ENCODE results near the gene RAB11FIP5. TPM values are rescaled to one million over a fixed set of nuclear protein-coding genes. Genes with fewer than 3 reads are reported as not detected.
"Not testable (repeated sequence)": the region's sequence is repeated elsewhere in the genome, so short reads cannot be mapped to it uniquely, and the experiment has no call there.

The RAB11FIP5 gene
- polyA plus RNA-seq, 5 donors: 9.0 to 12.5 (median 11.8) TPM

DNA sequence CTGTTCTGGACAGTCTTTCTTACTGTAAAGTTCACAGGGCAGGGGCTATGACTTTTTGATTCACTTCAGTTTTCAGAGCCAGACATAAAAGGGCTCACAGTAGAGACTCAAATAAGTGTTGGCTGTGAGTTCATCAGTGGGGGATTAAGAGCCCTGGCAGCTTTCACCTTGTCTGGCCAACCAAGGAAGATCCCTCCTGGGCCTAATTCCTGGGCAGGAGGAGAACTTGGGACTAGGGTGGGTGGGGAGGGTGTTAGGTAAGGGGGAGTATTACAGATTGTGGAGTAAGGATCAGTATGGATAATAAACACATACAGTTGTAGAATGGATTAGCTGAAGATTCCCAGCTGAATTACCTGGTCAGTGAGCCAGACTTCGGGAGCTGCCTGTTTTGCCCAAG lies 40.3 kb downstream of the RAB11FIP5 start:
- no peak for DNase-seq

DNA sequence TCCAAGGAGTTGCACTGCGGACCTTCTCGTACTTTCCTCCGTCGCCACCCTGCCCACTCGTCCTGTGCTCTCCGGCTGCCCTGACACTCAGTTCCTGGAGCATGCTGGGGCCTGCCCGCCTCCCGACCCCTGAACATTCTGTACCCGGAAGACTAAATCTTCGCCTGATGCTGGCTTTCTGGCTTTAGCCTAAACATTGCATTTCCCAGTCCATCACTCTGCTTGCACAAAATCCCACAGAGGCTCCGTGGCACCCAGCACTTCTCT lies 40.7 kb downstream of the RAB11FIP5 start:
- no peak for DNase-seq

DNA sequence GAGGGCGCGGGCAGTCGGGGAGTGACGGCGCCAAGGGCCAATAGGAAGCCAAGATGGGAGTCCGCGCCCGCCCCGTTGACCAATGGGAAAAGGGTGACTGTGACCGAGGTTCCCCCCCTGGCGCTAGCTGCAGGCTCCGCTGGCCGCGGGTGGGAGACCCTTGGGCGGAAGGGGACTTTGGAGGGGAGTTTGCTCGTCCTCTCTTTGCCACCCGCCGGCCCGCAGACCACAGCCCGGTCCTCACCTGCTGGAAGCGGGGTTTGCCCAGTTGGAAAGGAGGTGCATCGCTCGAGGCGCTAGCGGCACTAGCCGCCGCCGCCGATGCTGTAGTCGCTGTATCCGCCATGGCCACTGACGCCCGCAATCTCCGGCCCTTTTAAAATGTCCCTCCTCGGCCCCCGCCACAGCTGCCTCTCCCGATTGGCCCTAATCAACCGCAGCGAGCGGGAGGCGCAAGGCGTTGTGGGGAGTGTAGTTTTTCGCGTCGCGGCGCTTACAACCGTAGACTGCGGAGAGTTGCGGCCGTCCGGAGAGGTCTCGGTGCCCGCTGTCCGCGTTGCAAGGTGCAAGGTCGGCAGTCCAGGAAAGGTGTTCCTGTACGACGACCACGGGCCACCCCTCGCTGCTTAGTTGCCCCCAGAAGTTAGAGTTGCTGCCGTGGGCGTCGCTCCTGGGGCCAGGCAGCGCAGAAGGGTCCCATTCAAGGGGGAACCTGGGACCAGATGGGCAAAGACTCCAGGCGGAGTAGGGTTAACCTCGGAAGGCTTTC lies 41.2 kb downstream of the RAB11FIP5 start, which contains the start of gene SFXN5:
Gene SFXN5 (minus strand): TSS at position 353 of the 769 bp plus-strand sequence. CDS start 7 bp downstream, at position 346.
- DNase-seq: peak; percentile 97

DNA sequence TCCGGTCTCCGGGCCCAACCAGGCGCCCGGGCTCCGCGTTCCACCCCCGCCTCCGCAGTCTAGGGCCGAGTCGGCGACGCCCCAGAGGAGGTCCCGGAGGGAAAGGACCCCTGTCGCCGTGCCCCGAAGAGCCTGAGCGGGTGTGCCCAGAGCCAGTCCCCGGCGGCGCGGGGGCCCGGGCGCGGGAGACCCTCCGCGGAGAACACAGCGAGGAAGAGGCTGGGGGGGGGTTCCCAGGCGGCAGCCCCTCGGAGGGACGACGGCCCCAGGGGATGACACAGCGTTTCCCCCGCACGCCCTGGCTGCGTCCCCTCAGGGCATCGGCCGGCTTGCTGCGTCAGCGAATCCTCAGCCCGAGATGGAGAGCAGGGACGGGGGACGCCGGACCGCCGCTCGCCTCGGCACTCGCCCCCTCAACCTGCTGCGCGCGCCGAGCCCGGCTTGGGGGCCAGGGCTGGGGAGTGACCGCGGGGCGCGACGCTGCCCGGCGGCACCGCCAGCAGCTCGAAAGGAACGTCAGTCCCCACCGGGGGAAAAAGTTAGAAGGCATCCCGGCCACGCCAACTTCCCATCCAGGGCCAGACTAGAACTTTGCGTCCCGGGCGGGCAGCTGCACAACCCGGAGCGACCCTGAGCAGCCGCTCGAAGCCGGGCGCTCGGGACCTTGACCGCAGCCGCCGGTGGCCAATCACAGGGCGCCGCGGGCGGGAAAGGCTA lies 41.9 kb downstream of the RAB11FIP5 start:
- peak in 1 of 2 donors; percentile 42 for DNase-seq

DNA sequence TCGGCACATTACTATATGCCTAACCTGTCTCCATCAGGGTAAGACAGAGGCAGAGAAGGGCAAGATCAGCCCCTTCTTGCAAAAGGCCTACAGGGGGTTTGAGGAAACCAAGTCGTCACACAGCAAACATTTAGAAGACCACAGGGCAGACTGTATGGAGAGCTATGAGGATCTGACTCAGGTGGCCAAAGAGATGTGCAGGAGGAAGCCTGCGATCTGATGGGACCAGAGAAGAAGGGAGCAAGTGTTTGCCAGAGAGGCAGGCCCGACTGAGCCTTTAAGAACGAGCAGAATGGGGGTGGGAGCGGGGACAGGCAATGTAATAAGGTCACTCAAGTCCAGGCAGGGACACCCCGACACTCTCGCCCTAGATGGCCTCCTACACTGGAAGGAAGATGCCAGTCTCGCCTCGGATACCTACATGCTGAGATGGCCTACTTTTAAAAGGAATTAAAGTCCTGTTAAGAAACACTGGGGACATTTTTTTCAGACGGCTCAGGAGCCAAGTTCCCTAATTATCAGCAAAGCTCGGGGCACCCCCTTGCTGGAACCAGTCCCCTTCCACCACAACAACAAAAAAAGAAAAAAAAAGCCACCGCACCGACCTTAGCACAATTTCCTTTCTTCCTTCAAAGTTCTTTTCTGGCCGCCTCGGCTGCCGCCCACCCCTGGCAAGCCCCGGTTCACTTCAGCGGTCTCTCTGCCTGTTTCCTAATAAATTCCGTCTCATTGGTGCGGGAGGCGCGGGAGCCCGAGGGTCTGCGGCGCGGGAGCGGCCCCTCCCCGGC lies 42.7 kb downstream of the RAB11FIP5 start:
- DNase-seq: peak in 1 of 2 donors; percentile 37

DNA sequence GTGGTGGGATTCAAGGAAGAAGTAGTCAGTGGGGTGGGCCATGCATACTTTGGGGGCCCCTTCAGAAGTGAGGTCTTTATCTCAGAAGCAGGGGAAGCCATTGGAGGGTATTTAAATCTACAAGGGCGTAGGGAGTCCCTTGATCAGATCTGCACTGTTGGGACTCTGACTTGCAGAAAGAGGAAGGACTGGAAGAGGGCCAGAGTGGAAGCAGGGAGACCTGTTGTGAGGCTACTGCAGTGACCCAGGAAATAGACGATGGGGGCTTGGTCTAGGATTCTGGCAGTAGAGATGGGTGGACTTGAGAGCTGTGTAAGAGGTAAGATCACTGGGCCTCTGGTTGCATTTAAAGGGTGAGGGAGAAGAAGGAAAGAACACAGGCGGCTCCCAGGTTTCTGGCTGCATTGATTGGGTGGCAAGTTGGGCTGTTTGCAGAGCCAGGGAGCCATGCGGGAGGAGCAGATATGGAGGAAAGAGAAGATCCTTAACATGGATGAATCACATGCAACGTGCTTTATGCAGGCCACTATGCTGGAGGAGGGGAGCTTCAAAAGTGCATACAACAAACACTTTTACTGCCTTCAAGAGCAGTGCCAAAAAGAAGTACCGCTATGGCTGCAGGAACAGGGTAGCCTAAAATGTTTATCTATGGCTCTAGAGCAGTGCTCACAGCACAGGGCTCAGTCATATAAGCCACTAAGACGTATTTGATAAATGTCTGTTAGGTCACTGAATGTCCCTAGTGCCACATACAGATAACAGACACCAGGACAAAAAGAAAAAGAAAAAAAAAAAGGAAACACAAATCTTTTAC lies 43.5 kb downstream of the RAB11FIP5 start:
- DNase-seq: no peak

DNA sequence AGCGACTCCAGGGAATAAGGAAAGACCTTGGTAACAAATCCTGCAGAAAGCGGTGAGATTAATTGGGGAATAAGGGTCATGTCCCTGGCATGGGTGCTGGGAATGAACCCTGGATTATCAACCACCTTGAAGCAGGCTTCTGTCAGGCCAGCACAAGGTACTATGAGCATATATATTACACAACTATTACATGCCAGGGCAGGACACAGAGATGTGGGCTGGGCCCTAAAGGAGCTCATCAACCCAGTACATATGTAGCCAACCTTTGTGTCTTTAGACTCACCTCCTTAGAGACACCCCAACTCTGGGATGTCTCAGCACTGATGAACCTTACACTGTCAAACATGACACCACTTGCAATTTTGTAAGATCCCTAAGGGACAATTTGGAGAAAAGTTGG lies 44.6 kb downstream of the RAB11FIP5 start:
- DNase-seq: no peak

DNA sequence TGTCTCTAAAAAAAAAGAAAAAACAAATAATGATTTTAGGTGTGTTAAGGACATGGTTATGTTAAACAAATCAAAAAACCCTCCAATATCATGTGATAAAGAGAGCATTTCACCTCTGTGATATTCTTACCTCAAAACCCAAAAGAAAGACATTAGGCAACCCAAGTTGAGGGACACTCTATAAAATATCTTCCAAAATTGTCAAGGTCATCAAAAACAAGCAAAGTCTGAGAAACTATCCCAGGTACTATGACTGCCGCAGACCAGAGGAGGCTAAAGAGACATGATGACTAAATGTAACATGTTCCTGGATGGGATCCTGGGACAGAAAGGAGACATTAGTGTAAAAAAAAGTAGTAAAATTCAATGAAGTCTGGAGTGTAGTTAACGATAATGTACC lies 45.7 kb downstream of the RAB11FIP5 start:
- no peak for DNase-seq

DNA sequence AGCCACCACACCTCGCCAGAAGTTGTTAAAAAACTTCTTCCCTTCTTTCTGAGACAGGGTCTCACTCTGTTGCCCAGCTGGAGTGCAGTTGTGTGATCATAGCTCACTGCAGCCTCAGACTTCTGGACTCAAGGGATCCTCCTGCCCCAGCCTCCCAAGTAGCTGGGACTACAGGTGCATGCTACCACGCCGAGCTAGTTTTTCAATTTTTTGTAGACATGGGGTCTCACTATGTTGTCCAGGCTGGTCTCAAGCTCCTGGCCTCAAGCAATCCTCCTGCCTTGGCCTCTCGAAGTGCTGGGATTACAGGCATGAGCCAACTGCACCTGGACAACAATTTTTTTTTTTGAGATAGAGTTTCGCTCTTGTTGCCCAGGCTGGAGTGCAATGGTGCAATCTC lies 47.7 kb downstream of the RAB11FIP5 start:
- DNase-seq: not testable (repeated sequence)

DNA sequence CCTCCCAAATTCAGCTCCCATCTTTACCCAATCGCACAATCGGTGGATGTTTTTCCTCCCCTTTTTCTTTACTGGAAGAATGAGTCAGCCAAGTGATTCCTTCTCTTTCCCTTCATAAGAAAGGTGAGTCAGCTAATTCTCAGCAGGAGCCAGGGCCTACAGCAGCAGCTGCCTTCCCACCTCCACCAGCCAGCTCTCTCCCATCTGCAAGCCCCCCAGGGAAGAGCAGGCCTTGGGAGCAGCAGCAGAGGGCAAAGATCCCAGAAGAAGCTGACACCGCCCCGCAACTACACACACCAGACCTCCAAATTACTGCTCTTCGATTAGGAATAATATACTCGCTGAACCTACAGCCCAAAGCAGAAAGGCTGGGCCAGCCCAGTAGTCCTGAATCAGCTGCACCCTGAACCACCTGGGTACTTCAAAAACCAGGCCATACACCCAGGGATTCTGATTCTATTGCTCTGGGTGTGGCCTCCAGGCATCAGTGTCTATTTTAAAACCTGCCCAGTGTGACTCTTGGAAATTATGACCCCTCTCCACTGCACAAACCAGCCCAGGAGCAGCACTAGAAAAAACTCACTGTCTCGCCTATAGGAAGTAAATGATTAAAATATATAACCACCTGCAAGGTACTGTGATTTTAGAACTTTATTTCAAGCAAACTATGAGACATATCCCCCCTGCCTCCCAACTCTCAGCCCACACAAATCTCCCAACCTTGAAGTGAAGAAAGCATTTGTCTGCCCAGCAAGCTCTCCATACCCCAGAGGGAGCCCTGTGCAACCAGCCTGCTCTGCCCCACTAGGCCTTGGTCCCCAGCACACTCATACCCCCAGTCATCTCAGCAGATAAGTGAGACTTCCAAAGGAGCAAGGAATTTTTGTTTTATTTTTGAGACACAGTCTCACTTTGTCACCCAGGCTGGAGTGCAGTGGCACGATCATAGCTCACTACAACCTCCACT lies 48.6 kb downstream of the RAB11FIP5 start:
- no peak for DNase-seq

DNA sequence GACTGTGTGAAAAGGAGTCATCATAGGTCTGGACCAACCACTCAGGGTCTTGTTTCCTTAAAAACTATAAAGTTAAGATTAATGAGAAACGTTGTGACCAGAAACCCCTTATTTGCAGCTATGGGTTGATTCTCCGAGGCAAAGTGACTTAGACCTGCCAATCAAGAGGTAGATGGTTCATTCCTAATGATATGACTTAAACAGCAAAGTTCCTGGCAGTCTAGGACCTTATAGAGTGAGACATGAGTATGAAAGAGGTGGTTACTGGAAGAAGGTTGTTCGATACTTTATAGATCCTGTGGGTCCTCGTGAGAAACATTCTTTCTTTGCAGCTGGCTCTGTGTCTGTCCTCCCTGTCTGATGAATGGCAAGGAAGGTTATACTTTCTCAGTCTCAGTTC lies 49.3 kb downstream of the RAB11FIP5 start:
- no peak for DNase-seq

DNA sequence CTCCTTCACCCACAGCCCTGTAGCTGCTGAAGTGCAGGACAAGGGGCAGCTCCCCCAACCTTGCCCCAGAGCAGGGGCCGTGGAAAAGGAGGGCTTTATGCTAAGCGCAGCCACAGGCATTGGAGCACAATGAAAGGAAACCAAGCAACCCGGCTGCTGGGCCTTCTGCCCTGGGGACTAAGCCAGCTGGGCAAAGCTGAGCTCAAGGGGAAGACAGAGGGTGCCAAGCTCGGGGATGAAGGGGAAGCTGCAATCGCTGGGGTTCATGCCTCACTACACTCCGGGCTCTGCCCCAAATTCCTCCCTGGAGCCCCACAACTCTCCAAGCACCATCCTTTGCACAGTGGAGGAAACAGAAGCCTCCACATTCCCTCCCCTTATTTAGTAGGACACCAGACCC lies 53.6 kb downstream of the RAB11FIP5 start:
- DNase-seq: no peak

DNA sequence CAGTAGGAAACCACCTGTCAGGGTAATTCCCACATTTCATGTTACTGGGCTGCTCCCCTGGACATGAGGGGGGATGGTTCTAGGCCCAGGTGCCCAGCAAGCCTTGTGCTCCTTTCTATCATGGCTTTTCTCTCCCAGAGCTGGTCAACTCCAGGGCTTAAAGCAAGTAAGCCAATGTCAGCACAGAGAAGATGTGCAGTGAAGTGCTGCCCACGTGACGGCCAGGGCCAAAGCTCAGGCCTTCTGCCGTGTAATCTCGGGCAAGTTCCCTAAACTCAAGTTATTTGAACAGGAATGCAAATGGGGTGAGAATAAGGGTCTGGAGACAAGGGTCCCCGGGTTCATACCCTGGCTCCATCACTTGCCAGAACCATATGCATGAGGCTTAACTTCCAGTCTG lies 57.8 kb downstream of the RAB11FIP5 start:
- DNase-seq: no peak

DNA sequence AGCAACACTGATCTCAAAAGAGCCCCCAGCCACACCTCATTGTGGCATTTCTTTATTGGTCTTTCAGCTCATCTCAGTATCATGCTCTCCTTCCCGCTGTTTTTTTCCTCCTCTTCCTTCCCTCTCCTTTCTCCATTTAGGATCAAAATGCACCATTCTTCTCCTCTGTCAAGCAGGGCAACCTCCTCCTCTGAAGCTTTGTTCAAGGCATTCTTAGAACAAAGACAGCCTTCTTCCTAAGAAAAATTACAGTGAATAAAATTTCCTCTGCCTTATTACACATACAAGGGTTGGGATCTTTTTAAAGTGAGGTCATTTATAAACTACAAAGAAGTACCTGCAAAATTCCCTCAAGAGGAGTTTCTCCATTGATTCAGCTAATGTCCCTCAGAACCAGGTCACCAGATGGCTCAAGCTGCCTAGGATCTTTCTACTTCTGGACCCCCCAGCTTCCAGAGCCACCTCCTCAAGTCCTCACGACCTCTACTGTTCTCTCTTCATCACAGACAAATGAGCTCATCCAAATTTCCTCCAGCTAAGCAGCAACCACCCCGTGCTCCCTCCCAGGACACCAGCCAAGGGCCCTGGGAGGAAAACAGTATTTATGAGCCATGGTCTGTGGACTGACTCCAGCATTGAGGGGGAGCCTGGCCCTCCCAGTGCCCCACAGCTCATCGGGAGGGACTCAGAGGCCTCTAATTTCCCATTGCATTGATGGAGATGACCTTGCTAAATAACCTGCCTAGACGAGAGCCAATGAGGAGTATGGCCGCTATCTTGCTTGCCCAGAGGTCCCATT lies 59.2 kb downstream of the RAB11FIP5 start:
- DNase-seq: no peak

DNA sequence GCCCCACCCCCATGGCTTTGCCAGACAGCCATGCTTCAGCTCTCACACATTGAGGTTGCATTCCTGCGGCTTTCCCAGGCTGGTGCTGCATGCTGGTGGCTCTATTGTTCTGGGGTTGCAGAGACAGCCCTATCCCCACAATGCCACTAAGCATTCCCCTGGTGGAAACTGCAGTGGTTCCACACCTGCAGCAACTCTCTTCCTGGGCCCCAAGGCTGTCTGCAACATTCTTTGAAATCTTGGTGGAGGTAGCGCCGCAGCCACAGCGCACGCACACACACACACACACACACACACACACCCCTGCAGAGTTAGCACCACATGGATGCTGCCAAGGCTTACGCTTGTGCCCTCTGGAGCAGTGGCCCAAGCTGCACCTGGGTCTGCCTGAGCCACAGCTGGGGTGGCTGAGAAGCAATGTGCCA lies 62.6 kb downstream of the RAB11FIP5 start:
- no peak for DNase-seq

DNA sequence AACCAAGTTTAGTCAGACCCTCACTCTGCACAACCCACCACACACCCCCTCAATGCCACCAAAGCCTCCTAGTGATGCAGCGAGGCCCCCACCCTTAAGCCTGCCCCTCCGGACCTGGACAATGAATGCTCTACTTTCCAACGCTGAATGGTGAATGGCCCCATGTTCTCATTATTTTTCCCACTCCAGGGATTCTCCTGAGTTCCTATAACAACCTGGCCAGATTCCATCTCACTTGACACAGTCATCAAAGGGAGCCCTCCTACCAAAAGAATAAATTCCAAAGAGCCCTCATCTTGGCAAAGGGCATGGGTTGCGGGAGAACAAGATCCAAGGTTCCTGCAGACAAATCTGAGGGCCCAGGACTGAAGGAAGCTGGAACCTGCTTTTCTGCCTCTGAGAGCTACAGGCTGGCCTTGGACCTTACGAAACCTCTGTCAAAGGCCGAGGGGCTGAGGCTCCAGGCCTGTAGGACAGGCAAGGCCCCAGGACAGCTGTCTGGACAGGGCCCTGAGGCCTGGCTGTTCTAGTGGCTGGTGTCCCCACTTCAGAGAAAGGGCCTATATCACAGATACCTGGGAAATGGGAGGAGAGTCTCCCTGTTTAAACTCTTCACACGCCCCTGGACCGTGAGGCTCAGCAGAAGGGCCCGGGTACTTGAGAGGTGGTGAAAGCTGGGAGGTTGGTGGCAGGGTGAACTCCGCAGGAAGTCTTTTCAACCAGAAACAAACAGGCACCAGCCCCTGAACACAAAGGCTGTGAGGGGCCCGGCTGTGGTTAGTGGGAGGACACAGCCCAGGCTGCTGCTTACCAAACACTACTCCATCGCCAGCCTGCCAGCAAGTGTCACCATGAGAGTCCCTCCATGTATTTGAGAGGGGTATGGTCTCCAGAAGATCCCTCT lies 68.6 kb downstream of the RAB11FIP5 start:
- DNase-seq: peak in 1 of 2 donors; percentile 13

DNA sequence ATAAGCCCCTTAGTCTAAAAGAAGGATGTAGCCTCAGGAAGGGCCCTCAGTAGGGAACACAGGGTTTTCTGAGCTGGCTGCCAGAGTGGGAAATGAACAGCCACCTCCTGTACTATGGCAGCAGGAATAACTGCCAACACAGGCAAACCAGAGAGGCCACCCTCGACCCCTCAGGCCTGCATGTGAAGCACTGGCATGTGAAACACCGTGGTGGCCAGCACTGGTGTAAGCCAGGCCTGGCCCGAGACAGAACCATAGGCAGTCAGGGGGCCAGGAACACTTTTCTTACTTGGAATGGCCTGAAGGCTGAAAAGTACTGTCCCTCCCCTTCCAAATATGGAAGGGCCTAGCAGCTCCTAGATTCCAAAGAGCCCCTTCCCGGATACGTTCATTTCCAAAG lies 69.5 kb downstream of the RAB11FIP5 start:
- DNase-seq: no peak

DNA sequence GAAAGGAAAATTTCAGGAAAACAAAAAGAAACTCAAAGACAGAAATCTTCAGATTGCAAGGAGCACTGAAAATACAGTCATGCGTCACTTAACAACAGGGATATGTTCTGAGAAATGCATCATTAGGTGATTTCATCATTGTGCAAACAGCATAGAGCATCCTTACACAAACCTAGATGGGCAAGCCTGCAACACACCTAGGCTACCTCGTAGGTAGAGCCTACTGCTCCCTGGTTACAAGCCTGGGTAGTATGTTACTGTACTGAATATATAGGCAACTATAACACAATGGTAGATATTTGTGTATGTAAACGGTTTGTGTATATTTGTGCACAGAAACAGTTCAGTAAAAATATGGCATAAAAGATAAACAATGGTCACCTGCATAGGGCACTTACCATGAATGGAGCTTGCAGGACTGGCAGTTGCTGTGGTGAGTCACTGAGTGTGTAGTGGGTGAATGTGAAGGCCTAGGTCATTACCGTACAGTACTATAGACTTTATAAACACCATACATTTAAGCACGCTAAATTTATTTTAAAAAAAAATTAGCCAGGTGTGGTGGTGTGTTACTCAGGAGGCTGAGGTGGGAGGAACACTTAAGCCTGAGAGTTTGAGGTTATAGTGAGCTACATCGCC lies 74.7 kb downstream of the RAB11FIP5 start:
- no peak for DNase-seq

Data from right lung (tissue), 5 donors.